Urinary bladder (tissue), 4 donors: ENCODE measurements around the gene PLEKHA5. TPM values are rescaled to one million over a fixed set of nuclear protein-coding genes. Genes with fewer than 3 reads are reported as not detected.

Experiments used
- DNase-seq: peaks from one replicate; pipeline ENCODE4 v3.0.0-alpha.2; 2015; ENCODE audit errors: extremely low spot score
- H3K27ac ChIP-seq: one replicate; pipeline ENCODE4 v1.5.1; 2013; ENCODE audit warnings: low read depth, mild to moderate bottlenecking, moderate library complexity
- H3K36me3 ChIP-seq: one replicate; pipeline ENCODE4 v1.6.1; 2013; ENCODE audit warnings: mild to moderate bottlenecking, moderate library complexity; ENCODE audit not compliant: insufficient read depth
- H3K4me1 ChIP-seq: one replicate; pipeline ENCODE4 v1.6.1; 2013; ENCODE audit warnings: mild to moderate bottlenecking, moderate library complexity; ENCODE audit not compliant: insufficient read depth
- H3K4me3 ChIP-seq: one replicate; pipeline ENCODE4 v1.5.1; 2013; ENCODE audit warnings: low read depth, low read length
- WGBS: extraction: QIAGEN DNeasy Blood & Tissue Kit; methylation state at CpG from one replicate; pipeline ENCODE4 v1.1.7; 2013; 5-methylcytosine and 5-hydroxymethylcytosine counted together
- polyA plus RNA-seq: library from polyadenylated mRNA; stranded (reverse); fragments of 200-250 nt; gene quantifications from one replicate; pipeline ENCODE4 v1.2.3, GENCODE V29; 2013
- total RNA-seq: library from RNA; depleted of rRNA; stranded (reverse); fragments of >200 nt; gene quantifications from one replicate; pipeline ENCODE4 v1.2.3, GENCODE V29; 2014
- donor health status: healthy with polysubstance abuse.
- donor health status: healthy.

The PLEKHA5 gene
- total and polyA plus RNA-seq, 2 donors: 31.0 to 193 TPM

- Histone ChIP-seq H3K4me3 (no peak overlapping the region), H3K36me3 (no peaks in the 10 kb centered on the region), H3K4me1 (no peaks in the 10 kb centered on the region), H3K27ac (no peak overlapping the region)
- WGBS: 95% methylated on average over 6 of the region's 6 CpGs
- no peak for DNase-seq
These were observed 74.3 kb downstream of the PLEKHA5 start for GRCh38 chr12:19203539-19204506.

DNA sequence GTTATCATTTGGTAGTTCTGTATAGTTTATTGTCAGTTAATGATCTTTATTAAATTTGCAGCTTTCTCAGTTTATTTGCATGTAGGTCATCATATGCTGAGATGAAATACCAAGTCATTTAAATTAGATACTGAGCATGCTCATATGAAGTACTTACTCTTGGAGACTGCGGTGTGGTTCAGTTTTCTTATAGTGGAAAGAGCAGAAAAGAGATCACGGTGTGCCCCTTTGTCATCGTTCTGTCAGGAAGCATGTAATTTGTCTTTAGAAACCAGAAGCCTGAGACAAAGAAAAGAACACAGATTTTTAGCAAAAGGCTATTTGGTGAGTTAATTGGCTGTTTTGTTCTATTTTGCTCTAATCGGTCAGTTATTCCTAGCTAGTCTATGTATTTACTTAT is 75.6 kb downstream of the PLEKHA5 start:
- Histone ChIP-seq H3K4me1 (no peaks in the 10 kb centered on the region), H3K4me3 (no peak overlapping the region), H3K27ac (no peak overlapping the region), H3K36me3 (no peaks in the 10 kb centered on the region)
- no peak for DNase-seq
- 75% methylated on average over 4 of the region's 4 CpGs for WGBS

DNA sequence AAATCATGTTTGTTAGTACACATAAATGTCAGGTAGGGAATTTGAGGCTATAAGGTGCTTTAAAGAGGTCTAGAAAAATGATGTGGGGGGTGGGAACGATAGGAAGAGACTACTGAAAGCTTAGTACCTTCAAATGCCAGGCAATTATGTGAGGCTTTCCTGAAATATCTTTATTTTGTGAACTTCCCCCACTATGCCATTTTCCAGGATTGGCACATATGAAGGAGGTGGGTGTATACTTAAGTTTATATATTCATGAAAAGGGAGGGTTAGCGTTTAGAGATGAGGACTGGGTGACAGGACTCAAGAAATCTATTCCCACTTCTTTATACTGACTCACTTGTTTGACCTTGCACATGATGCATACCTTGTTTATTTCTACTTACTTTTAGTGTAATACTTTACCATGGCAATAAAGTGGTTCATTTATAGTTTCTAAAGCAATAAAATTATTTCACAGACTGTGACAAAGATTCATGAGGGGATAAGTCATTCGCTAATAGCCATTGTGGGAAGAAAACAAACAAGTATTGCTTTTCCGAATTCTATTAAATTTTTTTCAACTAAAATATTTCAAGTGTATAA is 77.1 kb downstream of the PLEKHA5 start:
- 91% methylated on average over 4 of the region's 4 CpGs for WGBS
- Histone ChIP-seq H3K4me3 (no peak overlapping the region), H3K36me3 (no peaks in the 10 kb centered on the region), H3K27ac (no peak overlapping the region), H3K4me1 (no peaks in the 10 kb centered on the region)
- DNase-seq: no peak

GRCh38 chr12:19208456-19208855 is 78.9 kb downstream of the PLEKHA5 start:
- Histone ChIP-seq H3K4me1 (no peaks in the 10 kb centered on the region), H3K4me3 (no peak overlapping the region), H3K36me3 (no peaks in the 10 kb centered on the region), H3K27ac (no peak overlapping the region)
- DNase-seq: no peak
- 42% methylated on average over 2 of the region's 2 CpGs for WGBS

GRCh38 chr12:19209661-19210060 is 80.1 kb downstream of the PLEKHA5 start:
- Histone ChIP-seq H3K4me3 (no peak overlapping the region), H3K27ac (no peak overlapping the region), H3K4me1 (no peaks in the 10 kb centered on the region), H3K36me3 (no peaks in the 10 kb centered on the region)
- DNase-seq: no peak
- 93% methylated on average over 2 of the region's 2 CpGs for WGBS

DNA sequence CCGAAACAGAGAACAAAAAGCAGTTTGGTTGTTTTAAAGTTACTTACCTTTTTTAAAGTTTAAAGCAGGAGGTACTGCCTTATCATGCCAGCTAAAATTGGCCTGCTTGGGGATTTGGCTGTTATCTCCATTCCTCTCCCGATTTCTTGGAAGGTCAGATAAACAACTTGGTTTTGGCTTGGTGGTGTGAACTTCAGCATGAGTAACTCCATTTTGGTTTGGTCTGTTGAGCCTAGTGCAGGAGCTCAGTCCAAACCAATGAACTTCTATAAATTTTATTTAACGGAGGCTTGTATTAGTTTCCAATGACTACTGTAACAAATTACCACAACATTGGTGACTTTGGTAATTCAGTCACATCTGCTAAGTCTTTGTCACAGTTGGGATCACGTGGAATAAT is 82.3 kb downstream of the PLEKHA5 start:
- Histone ChIP-seq H3K36me3 (no peaks in the 10 kb centered on the region), H3K27ac (no peak overlapping the region), H3K4me1 (no peaks in the 10 kb centered on the region), H3K4me3 (no peak overlapping the region)
- no peak for DNase-seq
- WGBS: 84% methylated on average over 4 of the region's 4 CpGs

GRCh38 chr12:19212245-19212644 is 82.7 kb downstream of the PLEKHA5 start:
- DNase-seq: no peak
- Histone ChIP-seq H3K36me3 (no peaks in the 10 kb centered on the region), H3K4me3 (no peak overlapping the region), H3K4me1 (no peaks in the 10 kb centered on the region), H3K27ac (no peak overlapping the region)
- WGBS: 97% methylated on average over 9 of the region's 9 CpGs

GRCh38 chr12:19214020-19214419 is 84.5 kb downstream of the PLEKHA5 start:
- no peak for DNase-seq
- WGBS: 94% methylated on average over 1 of the region's 1 CpG
- no peaks in the 10 kb centered on the region for H3K36me3 ChIP-seq

GRCh38 chr12:19215115-19215514 is 85.6 kb downstream of the PLEKHA5 start:
- WGBS: 61% methylated on average over 3 of the region's 3 CpGs
- no peak for DNase-seq
- Histone ChIP-seq H3K36me3 (no peaks in the 10 kb centered on the region), H3K4me3 (no peak overlapping the region), H3K4me1 (no peaks in the 10 kb centered on the region), H3K27ac (no peak overlapping the region)

More at GRCh38 chr12:19214020-19214419, 84.5 kb downstream of the PLEKHA5 start:
- no peak overlapping the region for H3K27ac ChIP-seq
- no peak overlapping the region for H3K4me3 ChIP-seq
- H3K4me1 ChIP-seq: no peaks in the 10 kb centered on the region

GRCh38 chr12:19217446-19217845 is 87.9 kb downstream of the PLEKHA5 start:
- no peak overlapping the region for H3K4me3 ChIP-seq
- no peaks in the 10 kb centered on the region for H3K36me3 ChIP-seq
- 64% methylated on average over 3 of the region's 3 CpGs for WGBS
- DNase-seq: no peak
- H3K4me1 ChIP-seq: no peaks in the 10 kb centered on the region
- no peak overlapping the region for H3K27ac ChIP-seq

DNA sequence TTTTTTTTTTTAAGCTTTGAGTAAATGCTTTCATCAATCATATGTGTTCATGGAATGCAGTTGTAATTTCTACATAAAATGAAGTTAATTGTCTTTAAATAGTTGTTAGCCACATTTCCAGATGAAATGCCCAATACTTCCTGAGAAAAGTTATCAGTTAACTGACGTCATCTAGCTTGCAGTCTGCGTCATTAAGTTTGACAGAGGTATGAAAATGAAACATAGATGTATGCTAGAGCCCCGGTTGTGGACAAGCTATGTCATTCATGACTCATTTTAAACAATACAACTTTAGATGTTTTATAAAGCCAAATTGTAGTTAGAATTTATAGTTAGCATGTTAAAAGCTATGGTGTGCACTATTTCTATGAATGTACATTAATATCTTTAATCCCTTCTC is 90.7 kb downstream of the PLEKHA5 start:
- 71% methylated on average over 3 of the region's 3 CpGs for WGBS
- Histone ChIP-seq H3K27ac (no peak overlapping the region), H3K36me3 (no peaks in the 10 kb centered on the region), H3K4me1 (no peaks in the 10 kb centered on the region), H3K4me3 (no peak overlapping the region)
- no peak for DNase-seq

- Histone ChIP-seq H3K4me1 (no peaks in the 10 kb centered on the region), H3K36me3 (no peaks in the 10 kb centered on the region), H3K27ac (no peak overlapping the region), H3K4me3 (no peak overlapping the region)
- WGBS: 84% methylated on average over 2 of the region's 2 CpGs
- DNase-seq: no peak
These were observed 91.4 kb downstream of the PLEKHA5 start for GRCh38 chr12:19220852-19221466.

DNA sequence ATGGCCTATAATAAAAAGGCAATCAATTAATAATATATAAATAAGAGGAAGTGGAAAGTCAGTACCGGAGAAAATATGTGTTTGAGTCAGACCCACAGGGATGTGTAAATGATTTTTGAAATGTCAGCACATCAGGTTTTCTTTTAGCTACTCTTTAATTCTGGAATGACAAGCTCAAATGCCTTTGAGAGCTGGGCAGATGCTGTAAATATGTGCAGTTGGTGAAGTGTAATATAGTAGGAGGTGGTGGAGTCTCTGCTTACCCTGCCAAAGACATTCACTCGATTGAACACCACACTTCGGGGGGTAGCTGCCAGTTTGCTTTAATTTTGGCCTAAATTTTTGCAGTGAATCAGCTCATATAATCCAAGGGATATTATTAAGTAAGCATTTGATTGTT is 93.0 kb downstream of the PLEKHA5 start:
- no peak for DNase-seq
- Histone ChIP-seq H3K4me1 (no peaks in the 10 kb centered on the region), H3K27ac (no peak overlapping the region), H3K36me3 (no peaks in the 10 kb centered on the region), H3K4me3 (no peak overlapping the region)
- WGBS: 46% methylated on average over 3 of the region's 3 CpGs

GRCh38 chr12:19223018-19223417 is 93.5 kb downstream of the PLEKHA5 start:
- no peak for DNase-seq
- H3K36me3 ChIP-seq: no peaks in the 10 kb centered on the region
- no peak overlapping the region for H3K27ac ChIP-seq
- H3K4me3 ChIP-seq: no peak overlapping the region
- no peaks in the 10 kb centered on the region for H3K4me1 ChIP-seq
- WGBS: 56% methylated on average over 3 of the region's 3 CpGs
